GM12873 (cell line): ENCODE results near the gene TSTD1.
A peak's percentile ranks its signal among the peaks of the same experiment; 100 is the strongest.

Source experiments
- TF ChIP-seq, protein P1 (sequence below): IDR thresholded peaks from 2 replicates; pipeline ENCODE4 v1.5.1; 2012; ENCODE audit warnings: low read depth, mild to moderate bottlenecking, moderate library complexity, low read length, control low read depth; ENCODE audit not compliant: insufficient read depth; ENCODE audit errors: missing control alignments

The TSTD1 gene

DNA sequence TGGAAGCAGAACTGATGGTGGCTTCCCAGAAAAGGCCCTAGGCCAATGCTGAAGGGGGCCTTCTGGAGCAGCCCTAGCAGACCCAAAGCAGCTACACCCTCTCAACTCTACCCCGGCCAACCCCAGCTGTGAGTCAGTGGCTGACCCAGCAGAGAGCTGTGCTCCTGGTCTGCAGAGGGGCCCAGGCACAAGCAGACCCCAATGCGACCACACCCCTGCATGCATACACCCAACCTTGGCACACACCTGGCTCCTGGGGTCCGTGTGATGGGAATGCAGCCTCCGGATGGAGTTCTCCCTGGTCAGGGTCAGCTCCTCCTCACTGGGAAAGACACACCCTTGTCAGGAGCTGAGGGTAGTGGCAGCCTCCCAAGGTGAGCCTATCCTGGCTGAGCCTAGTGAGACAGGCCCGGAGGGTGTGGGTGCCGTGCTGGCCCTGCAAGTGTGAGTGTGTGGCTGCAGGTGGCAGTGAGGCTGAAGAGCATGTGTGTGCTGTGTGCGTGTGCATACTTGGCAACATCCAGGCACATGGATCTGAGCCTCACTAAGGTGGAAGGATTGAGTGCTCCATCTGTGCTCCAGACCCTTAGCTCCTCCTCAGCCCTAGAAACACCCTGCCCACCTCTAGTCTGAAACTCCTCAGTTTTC is 34.8 kb upstream of the TSTD1 start:
- TF ChIP-seq, protein P1, sequence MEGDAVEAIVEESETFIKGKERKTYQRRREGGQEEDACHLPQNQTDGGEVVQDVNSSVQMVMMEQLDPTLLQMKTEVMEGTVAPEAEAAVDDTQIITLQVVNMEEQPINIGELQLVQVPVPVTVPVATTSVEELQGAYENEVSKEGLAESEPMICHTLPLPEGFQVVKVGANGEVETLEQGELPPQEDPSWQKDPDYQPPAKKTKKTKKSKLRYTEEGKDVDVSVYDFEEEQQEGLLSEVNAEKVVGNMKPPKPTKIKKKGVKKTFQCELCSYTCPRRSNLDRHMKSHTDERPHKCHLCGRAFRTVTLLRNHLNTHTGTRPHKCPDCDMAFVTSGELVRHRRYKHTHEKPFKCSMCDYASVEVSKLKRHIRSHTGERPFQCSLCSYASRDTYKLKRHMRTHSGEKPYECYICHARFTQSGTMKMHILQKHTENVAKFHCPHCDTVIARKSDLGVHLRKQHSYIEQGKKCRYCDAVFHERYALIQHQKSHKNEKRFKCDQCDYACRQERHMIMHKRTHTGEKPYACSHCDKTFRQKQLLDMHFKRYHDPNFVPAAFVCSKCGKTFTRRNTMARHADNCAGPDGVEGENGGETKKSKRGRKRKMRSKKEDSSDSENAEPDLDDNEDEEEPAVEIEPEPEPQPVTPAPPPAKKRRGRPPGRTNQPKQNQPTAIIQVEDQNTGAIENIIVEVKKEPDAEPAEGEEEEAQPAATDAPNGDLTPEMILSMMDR: peak; percentile 16

DNA sequence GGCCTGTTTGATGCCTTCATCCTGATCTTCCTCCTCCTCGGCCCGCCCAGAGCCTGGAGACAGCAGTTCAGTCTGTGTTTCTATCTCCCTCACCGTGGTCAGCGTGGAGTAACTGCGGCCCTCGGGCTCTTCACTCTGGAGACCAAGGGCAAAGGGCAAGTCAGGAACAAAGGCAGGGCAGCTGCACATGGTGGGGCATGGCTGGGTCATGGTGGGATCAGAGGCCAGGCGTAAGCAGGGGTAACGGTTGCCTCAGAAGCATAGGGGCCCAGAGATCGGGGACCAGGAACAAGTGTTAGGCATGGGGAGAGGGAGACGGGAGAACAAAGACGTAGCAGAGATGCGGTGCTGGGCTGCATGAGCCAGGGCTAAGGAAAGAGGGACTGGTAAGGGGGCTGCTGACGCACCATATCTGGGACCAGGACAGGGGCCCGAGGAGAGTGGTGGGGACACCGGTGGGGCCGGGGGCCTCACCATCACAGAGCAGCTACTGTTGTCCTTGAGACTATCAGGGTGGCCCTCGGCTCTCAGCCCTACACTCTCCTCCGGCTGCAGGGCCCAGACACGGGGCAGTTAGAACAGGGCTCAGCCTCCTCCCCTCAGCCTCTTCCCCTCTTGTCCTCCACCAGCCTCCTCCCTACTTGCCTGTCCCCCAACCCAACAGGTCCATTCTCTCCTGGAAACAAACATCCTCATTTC is 34.1 kb upstream of the TSTD1 start:
- TF ChIP-seq, protein P1: no peak

GRCh38 chr1:161071886-161072371 is 33.2 kb upstream of the TSTD1 start:
- TF ChIP-seq, protein P1: peak; percentile 80

- TF ChIP-seq, protein P1: no peak
These were observed 32.0 kb upstream of the TSTD1 start for GRCh38 chr1:161070761-161071160.

- TF ChIP-seq, protein P1: no peak
These were observed 31.0 kb upstream of the TSTD1 start, which contains the start of gene ARHGAP30 for GRCh38 chr1:161069731-161070270. Gene ARHGAP30, minus strand, starts transcription at chr1:161069891. Its CDS starts 267 bp downstream, at chr1:161069624.

DNA sequence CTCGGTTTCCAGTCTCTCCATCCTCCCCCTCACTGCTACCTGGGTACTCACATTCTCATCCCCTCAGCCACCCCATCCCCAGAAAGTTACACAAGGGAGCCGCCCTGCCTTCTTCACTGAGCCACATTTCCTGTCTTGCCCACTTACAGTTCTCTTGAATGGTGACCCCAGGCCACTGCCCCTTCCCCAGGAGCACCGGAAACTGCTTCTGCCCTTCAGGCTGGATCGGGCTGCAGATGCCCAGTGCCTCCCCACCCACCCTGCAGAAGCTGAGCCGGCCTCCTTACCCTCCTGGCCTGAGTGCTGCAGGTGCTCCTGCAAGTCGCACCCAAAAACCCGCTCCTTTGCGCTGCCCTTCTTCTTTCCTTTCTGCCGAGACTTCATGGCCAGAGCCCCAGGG is 30.5 kb upstream of the TSTD1 start:
- TF ChIP-seq, protein P1: no peak
